Ureter (tissue), 1 donor: ENCODE data around the gene SLC39A5. TPM values are rescaled to one million over a fixed set of nuclear protein-coding genes. Genes with fewer than 3 reads are reported as not detected.
"Not testable (repeated sequence)": the region's sequence is repeated elsewhere in the genome, so short reads cannot be mapped to it uniquely, and the experiment has no call there.

Source experiments
- DNase-seq: peaks from one replicate; pipeline ENCODE4 v3.0.0-alpha.2; 2020; ENCODE audit warnings: low spot score
- total RNA-seq: library from RNA; stranded (reverse); gene quantifications from one replicate; pipeline ENCODE4 v1.2.4, GENCODE V29; 2023
- donor health status: DM: yes; HTN: yes; CAD: no.

The SLC39A5 gene
- total RNA-seq, 1 donor from 2014 or later: 0.57 TPM

- no peak for DNase-seq
Observed at GRCh38 chr12:56280849-56281248, 51.0 kb downstream of the SLC39A5 start.

- DNase-seq: no peak
Observed at GRCh38 chr12:56282030-56282429, 52.2 kb downstream of the SLC39A5 start.

- no peak for DNase-seq
Observed at GRCh38 chr12:56282579-56282978, 52.7 kb downstream of the SLC39A5 start.

- not testable (repeated sequence) for DNase-seq
Observed at GRCh38 chr12:56284263-56284662, 54.4 kb downstream of the SLC39A5 start.

GRCh38 chr12:56286044-56286830 lies 56.4 kb downstream of the SLC39A5 start:
- no peak for DNase-seq

Other genes starting within 250 kb of the SLC39A5 start
- 58.5 TPM for gene SUOX, start 232.8 kb upstream of the SLC39A5 start, total RNA-seq
- 14.6 TPM for gene IKZF4, start 209.0 kb upstream of the SLC39A5 start, total RNA-seq
- 57.0 TPM for gene RPS26, start 188.1 kb upstream of the SLC39A5 start, total RNA-seq
- gene ERBB3, start 149.9 kb upstream of the SLC39A5 start, total RNA-seq: 129 TPM
- 139 TPM for gene PA2G4, start 125.5 kb upstream of the SLC39A5 start, total RNA-seq
- gene RPL41, start 113.4 kb upstream of the SLC39A5 start, total RNA-seq: 5,339 TPM
- gene ZC3H10, start 111.8 kb upstream of the SLC39A5 start, total RNA-seq: 9.8 TPM
- 131 TPM for gene ESYT1, start 101.8 kb upstream of the SLC39A5 start, total RNA-seq
- gene MYL6B, start 77.5 kb upstream of the SLC39A5 start, total RNA-seq: 37.8 TPM
- 1,884 TPM for gene MYL6, start 71.7 kb upstream of the SLC39A5 start, total RNA-seq
- 142 TPM for gene SMARCC2, start 40.6 kb upstream of the SLC39A5 start, total RNA-seq
- 48.8 TPM for gene RNF41, start 8.1 kb upstream of the SLC39A5 start, total RNA-seq
- gene NABP2, start 5.7 kb upstream of the SLC39A5 start, total RNA-seq: 27.9 TPM
- gene ANKRD52, start 28.3 kb downstream of the SLC39A5 start, total RNA-seq: 43.9 TPM
- 7.6 TPM for gene COQ10A, start 36.9 kb downstream of the SLC39A5 start, total RNA-seq
- 196 TPM for gene CS, start 70.3 kb downstream of the SLC39A5 start, total RNA-seq
- 122 TPM for gene CNPY2, start 85.9 kb downstream of the SLC39A5 start, total RNA-seq
- gene PAN2, start 103.9 kb downstream of the SLC39A5 start, total RNA-seq: 103 TPM
- 0.49 TPM for gene IL23A, start 108.8 kb downstream of the SLC39A5 start, total RNA-seq
- gene STAT2, start 130.1 kb downstream of the SLC39A5 start, total RNA-seq: 158 TPM
- gene APOF, start 132.8 kb downstream of the SLC39A5 start, total RNA-seq: not detected
- 11.0 TPM for gene TIMELESS, start 219.4 kb downstream of the SLC39A5 start, total RNA-seq
- not detected for gene MIP, start 224.6 kb downstream of the SLC39A5 start, total RNA-seq
- 6.8 TPM for gene SPRYD4, start 238.5 kb downstream of the SLC39A5 start, total RNA-seq